GM21786 (cell line): ENCODE data around the gene SVOPL.

Source experiments
- ATAC-seq: cut with Tn5 transposase; IDR thresholded peaks from one replicate; pipeline ENCODE4 v1.9.1; 2021; ENCODE audit not compliant: unreplicated experiment

Gene SVOPL

GRCh38 chr7:138565071-138565450 lies 136.1 kb downstream of the SVOPL start:
- no peak for ATAC-seq

- ATAC-seq, result no peak
Measured at GRCh38 chr7:138564365-138564764, 136.8 kb downstream of the SVOPL start.

- no peak for ATAC-seq
Measured at GRCh38 chr7:138563808-138564207, 137.4 kb downstream of the SVOPL start.

- no peak for ATAC-seq
Measured at GRCh38 chr7:138559448-138559847, 141.7 kb downstream of the SVOPL start.

- no peak for ATAC-seq
Measured at GRCh38 chr7:138556771-138557484, 144.2 kb downstream of the SVOPL start.

- ATAC-seq, result no peak
Measured at GRCh38 chr7:138555684-138556083, 145.5 kb downstream of the SVOPL start.

GRCh38 chr7:138554674-138555073 lies 146.5 kb downstream of the SVOPL start:
- no peak for ATAC-seq

- ATAC-seq, result no peak
Measured at GRCh38 chr7:138553805-138554204, 147.4 kb downstream of the SVOPL start.

GRCh38 chr7:138551102-138551501 lies 150.1 kb downstream of the SVOPL start:
- ATAC-seq, result no peak

- no peak for ATAC-seq
Measured at GRCh38 chr7:138550337-138550736, 150.8 kb downstream of the SVOPL start.

GRCh38 chr7:138549082-138549481 lies 152.1 kb downstream of the SVOPL start:
- ATAC-seq, result no peak

GRCh38 chr7:138546829-138547228 lies 154.3 kb downstream of the SVOPL start:
- no peak for ATAC-seq

GRCh38 chr7:138546064-138546619 lies 155.0 kb downstream of the SVOPL start:
- no peak for ATAC-seq

GRCh38 chr7:138545123-138545522 lies 156.0 kb downstream of the SVOPL start:
- no peak for ATAC-seq
